Stimulated activated CD8-positive, alpha-beta memory T cell treated with anti-CD3 and anti-CD28 coated beads, Interleukin-15, amount 100 ng/mL, for 48 hours (primary cell): Measurements from ENCODE around the gene GPR68.
"Not testable (repeated sequence)": the region's sequence is repeated elsewhere in the genome, so short reads cannot be mapped to it uniquely, and the experiment has no call there.

Experiments
- DNase-seq, 2 donors: peaks; one replicate each; pipeline ENCODE4 v3.0.0-alpha.2; 2020; ENCODE audit warnings: low read depth in 2 of 2

GPR68 gene

GRCh38 chr14:91272341-91273272 lies 28.1 kb upstream of the GPR68 start:
- no peak for DNase-seq

DNA sequence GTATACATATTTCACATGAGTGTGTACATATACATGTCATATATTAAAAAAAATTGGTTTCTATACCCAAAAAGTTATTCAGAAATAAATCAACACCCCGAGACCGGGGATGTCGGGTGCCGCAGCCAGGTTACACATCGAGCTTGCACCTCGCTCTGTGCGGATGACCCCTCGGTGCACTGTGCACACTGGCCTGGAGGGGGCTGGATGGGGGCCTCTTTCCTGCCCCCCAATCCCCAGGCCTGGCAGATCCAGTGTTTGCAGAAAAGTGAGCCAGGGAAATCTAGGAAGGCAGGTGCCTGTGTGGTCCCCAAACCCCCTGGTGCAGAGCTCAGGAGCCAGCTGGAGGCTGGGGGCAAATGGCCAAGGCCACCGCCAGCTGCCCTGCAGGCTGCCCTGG lies 27.1 kb upstream of the GPR68 start:
- no peak for DNase-seq

DNA sequence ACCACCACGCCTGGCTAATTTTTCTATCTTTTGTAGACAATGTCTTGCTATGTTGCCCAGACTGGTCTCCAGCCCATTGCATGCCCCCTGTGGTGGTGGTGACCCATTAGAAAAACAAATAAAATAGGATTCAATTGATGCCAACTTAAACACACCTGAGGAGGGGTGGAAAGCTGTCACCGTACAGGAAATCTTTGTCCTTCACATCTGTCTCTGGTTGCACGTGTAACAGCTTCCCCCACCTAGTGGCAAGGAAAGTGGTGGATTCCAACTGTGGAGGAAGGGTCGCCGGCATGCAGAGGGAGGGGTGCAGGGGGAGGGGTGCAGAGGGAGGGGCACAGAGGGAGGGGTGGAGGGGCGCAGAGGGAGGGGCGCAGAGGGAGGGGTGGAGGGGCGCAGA lies 26.1 kb upstream of the GPR68 start:
- no peak for DNase-seq

GRCh38 chr14:91270188-91270587 lies 25.7 kb upstream of the GPR68 start:
- no peak for DNase-seq

- DNase-seq, result no peak
Observed at GRCh38 chr14:91269076-91269991, 24.8 kb upstream of the GPR68 start.

GRCh38 chr14:91267965-91268437 lies 23.5 kb upstream of the GPR68 start:
- DNase-seq, result no peak

- DNase-seq, result not testable (repeated sequence)
Observed at GRCh38 chr14:91266276-91266675, 21.8 kb upstream of the GPR68 start.

DNA sequence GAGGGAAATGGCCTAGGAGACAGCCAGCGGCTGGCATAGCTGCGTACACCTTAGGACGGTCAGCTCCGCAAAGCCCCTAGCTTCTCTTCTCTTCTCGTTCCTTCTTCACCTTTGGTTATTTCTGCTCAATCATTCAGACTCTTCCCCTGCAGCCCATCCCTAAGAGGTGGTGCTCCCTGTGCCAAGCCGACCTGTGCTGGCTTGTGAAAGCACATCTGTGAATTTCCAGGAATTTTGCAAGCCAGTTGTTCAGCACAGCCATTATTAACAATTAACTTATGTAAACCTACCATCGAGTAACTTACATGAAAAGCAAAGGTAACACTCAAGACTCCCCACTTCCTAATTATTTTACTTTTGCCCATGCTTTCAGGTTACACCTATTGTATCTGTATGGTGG lies 20.9 kb upstream of the GPR68 start:
- no peak for DNase-seq

- DNase-seq, result no peak
Observed at GRCh38 chr14:91264151-91265150, 19.9 kb upstream of the GPR68 start.

- DNase-seq, result no peak
Observed at GRCh38 chr14:91263329-91263728, 18.8 kb upstream of the GPR68 start.

GRCh38 chr14:91261986-91262549 lies 17.6 kb upstream of the GPR68 start:
- no peak for DNase-seq

GRCh38 chr14:91261115-91261514 lies 16.6 kb upstream of the GPR68 start:
- peak in 1 of 2 donors; percentile 65 for DNase-seq

DNA sequence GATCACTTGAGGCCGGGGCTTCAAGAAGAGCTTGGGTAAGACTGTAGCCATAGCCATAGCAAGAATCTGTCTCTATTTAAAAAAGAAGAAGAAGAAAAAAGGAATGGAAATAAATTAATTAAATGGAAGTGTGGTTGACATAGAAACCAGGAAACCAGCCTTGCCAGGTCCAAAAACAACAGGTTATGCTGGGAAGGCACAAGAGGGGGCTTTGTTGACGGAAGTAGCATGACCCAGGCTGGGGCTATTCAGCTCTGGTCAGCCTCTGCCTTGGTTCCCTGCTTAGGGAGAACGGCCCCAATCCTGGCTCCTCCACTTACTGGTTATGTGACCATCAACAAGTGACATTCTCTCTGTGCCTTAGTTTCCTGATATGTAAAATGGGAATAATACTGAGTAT lies 14.4 kb upstream of the GPR68 start:
- DNase-seq, result no peak

GRCh38 chr14:91258011-91258618 lies 13.6 kb upstream of the GPR68 start:
- no peak for DNase-seq

DNA sequence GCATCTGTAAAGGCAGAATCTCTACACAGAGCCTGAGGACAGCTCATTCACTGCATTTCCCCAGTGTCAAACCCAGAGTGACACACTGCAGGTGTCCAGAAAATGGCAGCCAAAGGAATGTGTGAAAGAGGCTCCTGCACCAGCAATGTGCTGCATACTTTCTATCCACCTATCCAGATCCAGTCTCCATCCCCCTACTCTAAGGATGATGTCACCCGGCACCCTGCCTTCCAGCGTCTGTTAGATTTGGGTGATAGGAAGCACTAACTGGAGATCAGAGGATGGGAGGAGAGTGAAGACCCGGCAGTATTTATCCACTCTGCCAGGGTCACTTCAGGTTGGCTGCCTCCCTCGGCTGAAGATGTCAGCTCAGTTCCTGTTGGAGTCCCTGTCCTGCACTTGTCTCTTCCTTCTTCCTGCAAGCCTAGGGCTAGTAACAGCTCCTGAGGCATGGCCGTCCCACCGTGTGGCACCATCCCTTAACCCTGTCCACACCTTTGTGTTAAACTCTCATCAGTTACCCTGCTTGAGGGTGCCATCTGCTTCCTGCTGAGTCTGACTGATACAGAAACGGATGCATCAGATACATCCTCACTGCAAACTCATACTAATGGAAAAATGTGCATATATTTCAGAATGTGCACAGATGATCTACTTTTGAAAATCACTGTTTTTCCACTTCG lies 13.0 kb upstream of the GPR68 start:
- DNase-seq, result no peak

DNA sequence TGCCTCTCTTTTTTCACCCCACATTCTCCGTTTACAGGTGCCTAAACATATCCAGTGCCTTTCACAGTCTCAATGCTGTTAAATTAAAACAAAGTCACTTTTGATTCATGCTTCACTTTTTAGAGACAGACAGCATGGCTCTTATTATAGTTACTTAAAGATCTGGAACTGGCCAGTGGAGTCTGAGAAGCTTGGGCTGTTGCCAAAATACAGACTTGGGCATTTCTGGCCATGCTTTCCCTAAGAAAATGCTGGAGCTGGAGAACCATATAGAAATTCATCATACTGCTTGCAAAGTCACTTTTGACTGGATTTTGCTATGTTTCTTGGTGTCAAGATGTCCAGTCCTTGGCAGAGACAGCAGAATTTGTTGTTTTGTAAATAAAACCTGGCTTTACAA lies 12.2 kb upstream of the GPR68 start:
- no peak for DNase-seq

DNA sequence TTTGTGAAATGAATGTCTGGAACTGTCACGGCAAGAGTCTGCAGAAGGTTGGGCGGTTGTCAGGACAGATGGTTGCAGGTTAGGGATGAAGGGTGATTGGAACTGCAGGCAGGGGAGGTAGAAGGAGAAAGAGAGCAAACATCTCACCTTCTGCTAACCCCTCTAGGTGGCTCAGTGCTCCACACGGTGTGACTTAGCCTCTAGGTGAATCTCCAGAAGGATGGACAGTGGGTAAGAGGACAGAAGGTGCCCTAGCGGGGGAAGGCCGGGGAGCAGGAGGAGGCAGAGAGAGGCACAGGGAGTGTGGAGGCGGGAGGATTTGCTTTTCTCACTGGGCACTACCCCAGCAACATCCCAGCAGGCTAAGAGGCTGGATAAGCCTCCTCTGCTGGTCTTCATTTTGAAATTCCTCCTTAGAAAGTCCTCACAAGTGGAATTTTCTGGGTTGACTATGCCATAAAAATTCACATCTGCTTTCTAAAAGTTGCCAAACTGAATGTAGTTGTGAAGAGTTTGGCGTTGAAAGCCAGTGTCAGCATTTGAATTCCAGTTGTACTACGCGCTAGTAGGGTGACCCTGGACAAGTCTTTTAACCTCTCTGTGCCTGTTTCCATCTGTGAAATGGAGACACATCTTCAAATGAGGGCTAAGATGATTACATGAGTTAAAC lies 10.7 kb upstream of the GPR68 start:
- DNase-seq, result no peak

DNA sequence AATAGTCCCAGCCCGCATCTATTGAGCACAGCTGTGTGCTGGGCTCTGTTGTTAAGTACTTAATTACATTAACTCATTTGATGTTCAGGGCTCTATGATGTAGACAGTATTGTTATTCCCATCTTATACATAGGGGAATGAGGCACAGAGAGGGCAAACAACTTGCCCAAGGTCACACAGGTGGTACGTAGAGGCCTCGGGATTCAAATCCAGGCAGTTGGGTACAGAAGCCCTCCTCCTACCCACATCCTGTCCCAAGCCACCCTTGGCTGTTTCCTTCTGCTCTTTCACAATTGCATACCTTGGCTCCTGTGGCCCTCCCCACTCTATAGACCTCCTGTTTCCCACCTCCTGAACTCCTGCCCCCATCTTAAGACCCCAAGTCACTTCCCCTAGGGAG lies 10.0 kb upstream of the GPR68 start:
- no peak for DNase-seq

GRCh38 chr14:91253795-91254323 lies 9.4 kb upstream of the GPR68 start:
- no peak for DNase-seq
